Measurements from ENCODE around the gene NLN. TPM values are rescaled to one million over a fixed set of nuclear protein-coding genes. Genes with fewer than 3 reads are reported as not detected.

Gene NLN
- polyA plus RNA-seq, 1 donor (not counting 4 experiments of a cell fraction or from before 2014, with no cell fraction given): 26.1 TPM

GRCh38 chr5:65708145-65708544 lies 13.9 kb upstream of the NLN start:
- Histone ChIP-seq H4K20me1 (ENCODE audit: control insufficient read depth, extremely low read depth, insufficient read depth, low read length) (no peaks in the 10 kb centered on the region), H3K4me2 (ENCODE audit: control insufficient read depth, extremely low read depth, insufficient read depth, low read depth, low read length) (no peak overlapping the region), H3K27me3 (ENCODE audit: control insufficient read depth, extremely low read depth, insufficient read depth, low read length) (no peaks in the 10 kb centered on the region), H3K4me1 (ENCODE audit: control insufficient read depth, extremely low read depth, insufficient read depth, low read length) (no peaks in the 10 kb centered on the region), H3K36me3 (ENCODE audit: control insufficient read depth in 2 of 2, extremely low read depth in 1 of 2, insufficient read depth in 2 of 2, low read length in 2 of 2) (peaks cover 3 to 7% of the 10 kb centered on the region in 2 experiments), H3K9me3 (ENCODE audit: control insufficient read depth, low read depth, low read length) (no peaks in the 10 kb centered on the region), H3K9ac (ENCODE audit: control insufficient read depth, extremely low read depth, insufficient read depth, low read length) (no peak overlapping the region), H3K27ac (ENCODE audit: control insufficient read depth, insufficient read depth, low read length) (no peak overlapping the region), H2AFZ (ENCODE audit: control insufficient read depth, low read length) (no peak overlapping the region), H3K4me3 (ENCODE audit: control insufficient read depth in 2 of 3, extremely low read depth in 1 of 3, insufficient read depth in 2 of 3, low read depth in 1 of 3, low read length in 3 of 3) (no peak overlapping the region), H3K79me2 (ENCODE audit: control insufficient read depth, insufficient read depth, low read length) (no peaks in the 10 kb centered on the region), H3K9me1 (ENCODE audit: control insufficient read depth, extremely low read depth, insufficient read depth, low read length) (no peaks in the 10 kb centered on the region)
- no peak for FAIRE-seq
- dilution Hi-C loops (cut with MboI; ENCODE audit: extremely low pct_ligation_motif_present, low sequenced_read_pairs): no loop called here
- no peak for DNase-seq (ENCODE audit: low read depth, low spot score)
- TF ChIP-seq, protein P1, sequence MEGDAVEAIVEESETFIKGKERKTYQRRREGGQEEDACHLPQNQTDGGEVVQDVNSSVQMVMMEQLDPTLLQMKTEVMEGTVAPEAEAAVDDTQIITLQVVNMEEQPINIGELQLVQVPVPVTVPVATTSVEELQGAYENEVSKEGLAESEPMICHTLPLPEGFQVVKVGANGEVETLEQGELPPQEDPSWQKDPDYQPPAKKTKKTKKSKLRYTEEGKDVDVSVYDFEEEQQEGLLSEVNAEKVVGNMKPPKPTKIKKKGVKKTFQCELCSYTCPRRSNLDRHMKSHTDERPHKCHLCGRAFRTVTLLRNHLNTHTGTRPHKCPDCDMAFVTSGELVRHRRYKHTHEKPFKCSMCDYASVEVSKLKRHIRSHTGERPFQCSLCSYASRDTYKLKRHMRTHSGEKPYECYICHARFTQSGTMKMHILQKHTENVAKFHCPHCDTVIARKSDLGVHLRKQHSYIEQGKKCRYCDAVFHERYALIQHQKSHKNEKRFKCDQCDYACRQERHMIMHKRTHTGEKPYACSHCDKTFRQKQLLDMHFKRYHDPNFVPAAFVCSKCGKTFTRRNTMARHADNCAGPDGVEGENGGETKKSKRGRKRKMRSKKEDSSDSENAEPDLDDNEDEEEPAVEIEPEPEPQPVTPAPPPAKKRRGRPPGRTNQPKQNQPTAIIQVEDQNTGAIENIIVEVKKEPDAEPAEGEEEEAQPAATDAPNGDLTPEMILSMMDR (optimal IDR thresholded peaks at IDR 0.05 in 1 of 3, IDR thresholded peaks at IDR 0.05 in 1 of 3, conservative IDR thresholded peaks at IDR 0.05 in 1 of 3; ENCODE audit: extremely low read depth in 1 of 3, insufficient read depth in 2 of 3, low read length in 3 of 3): no peak
- TF ChIP-seq EZH2 (IDR thresholded peaks at IDR 0.05; ENCODE audit: low read length): no peak

GRCh38 chr5:65718576-65719310 lies 3.3 kb upstream of the NLN start:
- FAIRE-seq (no peak), DNase-seq (ENCODE audit: low read depth, low spot score) (no peak)
- Histone ChIP-seq H3K9ac (ENCODE audit: control insufficient read depth, extremely low read depth, insufficient read depth, low read length) (no peak overlapping the region), H4K20me1 (ENCODE audit: control insufficient read depth, extremely low read depth, insufficient read depth, low read length) (no peaks in the 10 kb centered on the region), H3K27me3 (ENCODE audit: control insufficient read depth, extremely low read depth, insufficient read depth, low read length) (no peaks in the 10 kb centered on the region), H3K79me2 (ENCODE audit: control insufficient read depth, insufficient read depth, low read length) (peaks cover 5% of the 10 kb centered on the region), H3K4me1 (ENCODE audit: control insufficient read depth, extremely low read depth, insufficient read depth, low read length) (peaks cover 11% of the 10 kb centered on the region), H3K36me3 (ENCODE audit: control insufficient read depth in 2 of 2, extremely low read depth in 1 of 2, insufficient read depth in 2 of 2, low read length in 2 of 2) (peaks cover 0 to 5% of the 10 kb centered on the region in 2 experiments), H3K4me2 (ENCODE audit: control insufficient read depth, extremely low read depth, insufficient read depth, low read depth, low read length) (no peak overlapping the region), H2AFZ (ENCODE audit: control insufficient read depth, low read length) (no peak overlapping the region), H3K27ac (ENCODE audit: control insufficient read depth, insufficient read depth, low read length) (no peak overlapping the region), H3K4me3 (ENCODE audit: control insufficient read depth in 2 of 3, extremely low read depth in 1 of 3, insufficient read depth in 2 of 3, low read depth in 1 of 3, low read length in 3 of 3) (no peak overlapping the region), H3K9me3 (ENCODE audit: control insufficient read depth, low read depth, low read length) (no peaks in the 10 kb centered on the region), H3K9me1 (ENCODE audit: control insufficient read depth, extremely low read depth, insufficient read depth, low read length) (no peaks in the 10 kb centered on the region)
- TF ChIP-seq, protein P1 (optimal IDR thresholded peaks at IDR 0.05 in 1 of 3, IDR thresholded peaks at IDR 0.05 in 1 of 3, conservative IDR thresholded peaks at IDR 0.05 in 1 of 3; ENCODE audit: extremely low read depth in 1 of 3, insufficient read depth in 2 of 3, low read length in 3 of 3): no peak
- no peak for TF ChIP-seq EZH2 (IDR thresholded peaks at IDR 0.05; ENCODE audit: low read length)
- dilution Hi-C loops (cut with MboI; ENCODE audit: extremely low pct_ligation_motif_present, low sequenced_read_pairs): no loop called here
